GM23338 (cell line): ENCODE data around the gene DYNC2LI1. TPM values are rescaled to one million over a fixed set of nuclear protein-coding genes. Genes with fewer than 3 reads are reported as not detected.

Source experiments
- ATAC-seq: fragments of 200-7000 bp; cut with Tn5 transposase; 3 replicates; pipeline ENCODE4 v1.9.1; 2020
- DNase-seq: peaks from one replicate; pipeline ENCODE4 v3.0.0-alpha.2; 2015; ENCODE audit warnings: low spot score
- H2AFZ ChIP-seq: fragments of 200-600 bp; sonication (generic); 2 replicates; pipeline ENCODE4 v1.8.0; 2016; ENCODE audit warnings: antibody characterized with exemption, mild to moderate bottlenecking, moderate library complexity
- H3F3A ChIP-seq: fragments of 200-600 bp; sonication (generic); replicated peaks from 2 replicates; pipeline ENCODE4 v1.8.0; 2017; ENCODE audit warnings: antibody characterized with exemption, mixed run types, low read depth
- H3K27ac ChIP-seq: fragments of 200-600 bp; sonication (generic); 2 replicates; pipeline ENCODE4 v1.6.1; 2016; ENCODE audit warnings: low read depth
- H3K27me3 ChIP-seq: fragments of 200-600 bp; sonication (generic); 2 replicates; pipeline ENCODE4 v1.8.0; 2016; ENCODE audit warnings: mild to moderate bottlenecking, mixed run types, moderate library complexity; ENCODE audit not compliant: insufficient read depth
- H3K36me3 ChIP-seq: fragments of 200-600 bp; sonication (generic); 2 replicates; pipeline ENCODE4 v1.8.0; 2016; ENCODE audit warnings: mild to moderate bottlenecking; ENCODE audit not compliant: insufficient read depth
- H3K4me1 ChIP-seq: fragments of 200-600 bp; sonication (generic); 2 replicates; pipeline ENCODE4 v1.8.0; 2016; ENCODE audit warnings: mild to moderate bottlenecking, moderate library complexity; ENCODE audit not compliant: insufficient read depth
- H3K4me2 ChIP-seq: fragments of 200-600 bp; sonication (generic); 2 replicates; pipeline ENCODE4 v1.7.1; 2017; ENCODE audit warnings: mixed run types
- H3K4me3 ChIP-seq: fragments of 200-600 bp; sonication (generic); 2 replicates; pipeline ENCODE4 v1.6.1; 2016; ENCODE audit warnings: mixed run types
- H3K79me2 ChIP-seq: fragments of 200-600 bp; sonication (generic); replicated peaks from 2 replicates; pipeline ENCODE4 v1.8.0; 2017; ENCODE audit warnings: mild to moderate bottlenecking; ENCODE audit not compliant: insufficient read depth
- H3K9me2 ChIP-seq: fragments of 200-600 bp; sonication (generic); 2 replicates; pipeline ENCODE4 v1.8.0; 2017; ENCODE audit not compliant: insufficient read depth
- H4K20me1 ChIP-seq: fragments of 200-600 bp; sonication (generic); replicated peaks from 2 replicates; pipeline ENCODE4 v1.8.0; 2017; ENCODE audit warnings: mild to moderate bottlenecking; ENCODE audit not compliant: insufficient read depth
- H3K27ac Mint-ChIP-seq: 2 replicates; pipeline ENCODE4 v1.8.0; 2020; ENCODE audit warnings: inconsistent platforms, mild to moderate bottlenecking, moderate library complexity, mixed read lengths
- H3K27me3 Mint-ChIP-seq: 3 replicates; pipeline ENCODE4 v1.8.0; 2022; ENCODE audit warnings: low read depth, mild to moderate bottlenecking, moderate library complexity, mixed read lengths, inconsistent platforms; ENCODE audit not compliant: insufficient read depth, poor library complexity
- H3K36me3 Mint-ChIP-seq: 3 replicates; pipeline ENCODE4 v1.8.0; 2021; ENCODE audit warnings: low read depth, mild to moderate bottlenecking, inconsistent platforms, moderate library complexity, mixed read lengths
- H3K4me1 Mint-ChIP-seq: 3 replicates; pipeline ENCODE4 v1.8.0; 2020; ENCODE audit warnings: mild to moderate bottlenecking, inconsistent platforms, mixed read lengths
- H3K4me3 Mint-ChIP-seq: 3 replicates; pipeline ENCODE4 v1.8.0; 2021; ENCODE audit warnings: moderate library complexity, mild to moderate bottlenecking, inconsistent platforms, mixed read lengths
- H3K9me3 Mint-ChIP-seq: 3 replicates; pipeline ENCODE4 v1.8.0; 2020; ENCODE audit warnings: moderate library complexity, mild to moderate bottlenecking, inconsistent platforms, mixed read lengths
- CREB1 ChIP-seq: fragments of 250-450 bp; sonication (Bioruptor Pico); IDR thresholded peaks from 2 replicates; pipeline ENCODE4 v1.5.0; 2020; ENCODE audit warnings: low read depth, mild to moderate bottlenecking, moderate library complexity
- CTCF ChIP-seq, 2 experiments: fragments of 200-600 bp in 1 of 2; sonication (generic) in 1 of 2; conservative IDR thresholded peaks; 2 replicates each; pipeline versions ENCODE4 v1.5.1 to v1.6.1; 2016 to 2017; ENCODE audit warnings: antibody characterized with exemption in 2 of 2, low read depth in 2 of 2, mild to moderate bottlenecking in 2 of 2, moderate library complexity in 1 of 2
- ETS1 ChIP-seq: IDR thresholded peaks from 2 replicates; pipeline ENCODE4 v1.6.1; 2016; ENCODE audit warnings: antibody characterized with exemption
- EZH2 ChIP-seq: fragments of 200-600 bp; sonication (generic); IDR thresholded peaks from one replicate; pipeline ENCODE4 v1.8.0; 2017; ENCODE audit warnings: antibody characterized with exemption, mild to moderate bottlenecking, low read depth; ENCODE audit not compliant: unreplicated experiment
- EZH2phosphoT487 ChIP-seq: fragments of 200-600 bp; sonication (generic); IDR thresholded peaks from one replicate; pipeline ENCODE4 v1.8.1; 2018; ENCODE audit warnings: antibody characterized with exemption; ENCODE audit not compliant: unreplicated experiment
- JUNB ChIP-seq: IDR thresholded peaks from one replicate; pipeline ENCODE4 v1.6.1; 2016; ENCODE audit warnings: antibody characterized with exemption; ENCODE audit not compliant: unreplicated experiment
- NANOG ChIP-seq: IDR thresholded peaks from 2 replicates; pipeline ENCODE4 v1.6.1; 2016; ENCODE audit warnings: antibody characterized with exemption, borderline replicate concordance
- POLR2AphosphoS5 ChIP-seq: IDR thresholded peaks from 2 replicates; pipeline ENCODE4 v1.6.1; 2016; ENCODE audit warnings: antibody characterized with exemption, low read depth
- STAT1 ChIP-seq: IDR thresholded peaks from one replicate; pipeline ENCODE4 v1.6.1; 2016; ENCODE audit warnings: antibody characterized with exemption; ENCODE audit not compliant: unreplicated experiment
- ZNF114 ChIP-seq: fragments of 250-450 bp; sonication (Bioruptor Pico); IDR thresholded peaks from 2 replicates; pipeline ENCODE4 v1.5.0; 2020; ENCODE audit warnings: mild to moderate bottlenecking, moderate library complexity
- ZNF331 ChIP-seq: fragments of 250-450 bp; sonication (Bioruptor Pico); IDR thresholded peaks from 2 replicates; pipeline ENCODE4 v1.5.0; 2020; ENCODE audit warnings: low read depth, mild to moderate bottlenecking, moderate library complexity
- long read RNA-seq: library from polyadenylated mRNA; unstranded; transcript quantifications from one replicate; pipeline ENCODE4 v2.0.0, GENCODE V29; 2020; ENCODE audit not compliant: unreplicated experiment
- polyA plus RNA-seq: library from polyadenylated mRNA; unstranded; fragments of >200 nt; fragmentation: Nextera tagmentation; extraction: Ambion mirVana; gene quantifications from 2 replicates; pipeline ENCODE4 v1.2.1, GENCODE V29; 2016
- total RNA-seq: library from RNA; depleted of rRNA; stranded (reverse); fragments of >200 nt; shearing (Covaris generic); gene quantifications from 2 replicates; pipeline ENCODE4 v1.2.3, GENCODE V29; 2014; rRNA removed
- TF ChIP-seq, protein P1 (sequence below): fragments of 250-450 bp; sonication (Bioruptor Pico); IDR thresholded peaks from 2 replicates; pipeline ENCODE4 v1.5.0; 2020; ENCODE audit warnings: mild to moderate bottlenecking, moderate library complexity
- TF ChIP-seq, protein P2 (sequence below): IDR thresholded peaks from one replicate; pipeline ENCODE4 v1.6.1; 2018; ENCODE audit warnings: antibody characterized with exemption; ENCODE audit not compliant: unreplicated experiment

Gene DYNC2LI1
- total RNA-seq (5.7 and 8.4 TPM in 2 replicates), polyA plus RNA-seq (8.8 and 11.5 TPM in 2 replicates)
- long read RNA-seq, transcript DYNC2LI1-201 (13 exons, 1,399 nt): major isoform, 5 of 13 reads
- long read RNA-seq, partial matches to known transcripts: 1 of 13 reads
- long read RNA-seq, other reads (novel, unspliced or antisense): 2 of 13 reads

DNA sequence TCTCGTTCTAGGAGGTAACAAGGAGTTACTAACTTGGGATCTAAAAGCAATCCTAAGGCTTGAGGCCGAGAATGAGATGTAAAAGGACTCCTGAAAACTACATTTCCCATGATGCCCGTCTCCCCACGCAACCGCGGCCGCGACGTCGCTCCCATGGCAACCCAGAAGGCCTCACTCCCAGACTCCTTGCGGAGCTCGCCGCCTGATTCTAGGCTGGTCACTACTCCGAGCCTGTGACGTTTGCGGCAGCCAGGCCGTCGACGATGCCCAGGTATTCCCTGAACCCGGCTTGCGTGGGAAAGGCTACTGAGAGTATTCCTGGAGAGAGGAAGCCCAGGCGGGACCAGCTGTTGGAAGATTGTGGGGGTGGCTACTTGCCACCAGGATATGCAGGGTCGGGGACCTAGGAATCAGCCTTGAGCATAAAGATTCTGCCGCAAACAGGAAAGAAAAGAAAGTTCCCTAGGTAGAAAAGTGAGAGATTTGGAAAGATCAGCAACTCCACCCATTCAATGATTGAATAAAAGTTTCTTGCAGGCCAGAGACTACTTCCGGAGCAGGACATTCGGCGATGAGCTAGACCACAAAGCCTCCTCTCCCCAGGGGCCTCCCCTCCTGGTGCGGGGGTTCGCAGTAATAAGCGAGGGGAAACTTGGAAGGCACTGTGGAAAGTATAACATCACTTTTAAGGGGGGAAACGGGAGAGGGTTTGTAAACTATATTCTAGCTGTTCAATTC, at the start of gene DYNC2LI1:
TSS of gene DYNC2LI1 (plus strand) at position 164 of the 738 bp plus-strand sequence. CDS start at position 264, 100 bp downstream.
- no peak for TF ChIP-seq NANOG
- no peak for TF ChIP-seq ZNF114
- no peak for TF ChIP-seq STAT1
- TF ChIP-seq POLR2AphosphoS5: peak; percentile 66
- no peak for TF ChIP-seq EZH2phosphoT487
- no peak for TF ChIP-seq ZNF331
- peak; percentile 90 for TF ChIP-seq ETS1
- TF ChIP-seq, protein P1, sequence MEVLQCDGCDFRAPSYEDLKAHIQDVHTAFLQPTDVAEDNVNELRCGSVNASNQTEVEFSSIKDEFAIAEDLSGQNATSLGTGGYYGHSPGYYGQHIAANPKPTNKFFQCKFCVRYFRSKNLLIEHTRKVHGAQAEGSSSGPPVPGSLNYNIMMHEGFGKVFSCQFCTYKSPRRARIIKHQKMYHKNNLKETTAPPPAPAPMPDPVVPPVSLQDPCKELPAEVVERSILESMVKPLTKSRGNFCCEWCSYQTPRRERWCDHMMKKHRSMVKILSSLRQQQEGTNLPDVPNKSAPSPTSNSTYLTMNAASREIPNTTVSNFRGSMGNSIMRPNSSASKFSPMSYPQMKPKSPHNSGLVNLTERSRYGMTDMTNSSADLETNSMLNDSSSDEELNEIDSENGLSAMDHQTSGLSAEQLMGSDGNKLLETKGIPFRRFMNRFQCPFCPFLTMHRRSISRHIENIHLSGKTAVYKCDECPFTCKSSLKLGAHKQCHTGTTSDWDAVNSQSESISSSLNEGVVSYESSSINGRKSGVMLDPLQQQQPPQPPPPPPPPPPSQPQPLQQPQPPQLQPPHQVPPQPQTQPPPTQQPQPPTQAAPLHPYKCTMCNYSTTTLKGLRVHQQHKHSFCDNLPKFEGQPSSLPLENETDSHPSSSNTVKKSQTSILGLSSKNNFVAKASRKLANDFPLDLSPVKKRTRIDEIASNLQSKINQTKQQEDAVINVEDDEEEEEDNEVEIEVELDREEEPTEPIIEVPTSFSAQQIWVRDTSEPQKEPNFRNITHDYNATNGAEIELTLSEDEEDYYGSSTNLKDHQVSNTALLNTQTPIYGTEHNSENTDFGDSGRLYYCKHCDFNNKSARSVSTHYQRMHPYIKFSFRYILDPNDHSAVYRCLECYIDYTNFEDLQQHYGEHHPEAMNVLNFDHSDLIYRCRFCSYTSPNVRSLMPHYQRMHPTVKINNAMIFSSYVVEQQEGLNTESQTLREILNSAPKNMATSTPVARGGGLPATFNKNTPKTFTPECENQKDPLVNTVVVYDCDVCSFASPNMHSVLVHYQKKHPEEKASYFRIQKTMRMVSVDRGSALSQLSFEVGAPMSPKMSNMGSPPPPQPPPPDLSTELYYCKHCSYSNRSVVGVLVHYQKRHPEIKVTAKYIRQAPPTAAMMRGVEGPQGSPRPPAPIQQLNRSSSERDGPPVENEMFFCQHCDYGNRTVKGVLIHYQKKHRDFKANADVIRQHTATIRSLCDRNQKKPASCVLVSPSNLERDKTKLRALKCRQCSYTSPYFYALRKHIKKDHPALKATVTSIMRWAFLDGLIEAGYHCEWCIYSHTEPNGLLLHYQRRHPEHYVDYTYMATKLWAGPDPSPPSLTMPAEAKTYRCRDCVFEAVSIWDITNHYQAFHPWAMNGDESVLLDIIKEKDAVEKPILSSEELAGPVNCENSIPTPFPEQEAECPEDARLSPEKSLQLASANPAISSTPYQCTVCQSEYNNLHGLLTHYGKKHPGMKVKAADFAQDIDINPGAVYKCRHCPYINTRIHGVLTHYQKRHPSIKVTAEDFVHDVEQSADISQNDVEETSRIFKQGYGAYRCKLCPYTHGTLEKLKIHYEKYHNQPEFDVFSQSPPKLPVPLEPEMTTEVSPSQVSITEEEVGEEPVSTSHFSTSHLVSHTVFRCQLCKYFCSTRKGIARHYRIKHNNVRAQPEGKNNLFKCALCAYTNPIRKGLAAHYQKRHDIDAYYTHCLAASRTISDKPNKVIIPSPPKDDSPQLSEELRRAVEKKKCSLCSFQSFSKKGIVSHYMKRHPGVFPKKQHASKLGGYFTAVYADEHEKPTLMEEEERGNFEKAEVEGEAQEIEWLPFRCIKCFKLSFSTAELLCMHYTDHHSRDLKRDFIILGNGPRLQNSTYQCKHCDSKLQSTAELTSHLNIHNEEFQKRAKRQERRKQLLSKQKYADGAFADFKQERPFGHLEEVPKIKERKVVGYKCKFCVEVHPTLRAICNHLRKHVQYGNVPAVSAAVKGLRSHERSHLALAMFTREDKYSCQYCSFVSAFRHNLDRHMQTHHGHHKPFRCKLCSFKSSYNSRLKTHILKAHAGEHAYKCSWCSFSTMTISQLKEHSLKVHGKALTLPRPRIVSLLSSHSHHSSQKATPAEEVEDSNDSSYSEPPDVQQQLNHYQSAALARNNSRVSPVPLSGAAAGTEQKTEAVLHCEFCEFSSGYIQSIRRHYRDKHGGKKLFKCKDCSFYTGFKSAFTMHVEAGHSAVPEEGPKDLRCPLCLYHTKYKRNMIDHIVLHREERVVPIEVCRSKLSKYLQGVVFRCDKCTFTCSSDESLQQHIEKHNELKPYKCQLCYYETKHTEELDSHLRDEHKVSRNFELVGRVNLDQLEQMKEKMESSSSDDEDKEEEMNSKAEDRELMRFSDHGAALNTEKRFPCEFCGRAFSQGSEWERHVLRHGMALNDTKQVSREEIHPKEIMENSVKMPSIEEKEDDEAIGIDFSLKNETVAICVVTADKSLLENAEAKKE (CRISPR knock-in tag): no peak
- no peak for TF ChIP-seq EZH2
- TF ChIP-seq, protein P2, sequence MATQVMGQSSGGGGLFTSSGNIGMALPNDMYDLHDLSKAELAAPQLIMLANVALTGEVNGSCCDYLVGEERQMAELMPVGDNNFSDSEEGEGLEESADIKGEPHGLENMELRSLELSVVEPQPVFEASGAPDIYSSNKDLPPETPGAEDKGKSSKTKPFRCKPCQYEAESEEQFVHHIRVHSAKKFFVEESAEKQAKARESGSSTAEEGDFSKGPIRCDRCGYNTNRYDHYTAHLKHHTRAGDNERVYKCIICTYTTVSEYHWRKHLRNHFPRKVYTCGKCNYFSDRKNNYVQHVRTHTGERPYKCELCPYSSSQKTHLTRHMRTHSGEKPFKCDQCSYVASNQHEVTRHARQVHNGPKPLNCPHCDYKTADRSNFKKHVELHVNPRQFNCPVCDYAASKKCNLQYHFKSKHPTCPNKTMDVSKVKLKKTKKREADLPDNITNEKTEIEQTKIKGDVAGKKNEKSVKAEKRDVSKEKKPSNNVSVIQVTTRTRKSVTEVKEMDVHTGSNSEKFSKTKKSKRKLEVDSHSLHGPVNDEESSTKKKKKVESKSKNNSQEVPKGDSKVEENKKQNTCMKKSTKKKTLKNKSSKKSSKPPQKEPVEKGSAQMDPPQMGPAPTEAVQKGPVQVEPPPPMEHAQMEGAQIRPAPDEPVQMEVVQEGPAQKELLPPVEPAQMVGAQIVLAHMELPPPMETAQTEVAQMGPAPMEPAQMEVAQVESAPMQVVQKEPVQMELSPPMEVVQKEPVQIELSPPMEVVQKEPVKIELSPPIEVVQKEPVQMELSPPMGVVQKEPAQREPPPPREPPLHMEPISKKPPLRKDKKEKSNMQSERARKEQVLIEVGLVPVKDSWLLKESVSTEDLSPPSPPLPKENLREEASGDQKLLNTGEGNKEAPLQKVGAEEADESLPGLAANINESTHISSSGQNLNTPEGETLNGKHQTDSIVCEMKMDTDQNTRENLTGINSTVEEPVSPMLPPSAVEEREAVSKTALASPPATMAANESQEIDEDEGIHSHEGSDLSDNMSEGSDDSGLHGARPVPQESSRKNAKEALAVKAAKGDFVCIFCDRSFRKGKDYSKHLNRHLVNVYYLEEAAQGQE: no peak
- TF ChIP-seq JUNB: no peak
- TF ChIP-seq CTCF (conservative IDR thresholded peaks at IDR 0.05; ENCODE audit: low read depth in 2 of 2): no peak
- TF ChIP-seq CREB1 (CRISPR knock-in tag): peak; percentile 95
- peak within 1 kb of the TSS; percentile 96 for H3K4me3 Mint-ChIP-seq
- DNase-seq (peak; percentile 97), ATAC-seq (peak; percentile 99)
- no peaks in the 10 kb centered on the region for H3K36me3 Mint-ChIP-seq
- H3K27me3 Mint-ChIP-seq: no peaks in the 10 kb centered on the region
- no peaks in the 10 kb centered on the region for H3K36me3 ChIP-seq
- H3K4me2 ChIP-seq: peak within 1 kb of the TSS; percentile 85
- H3K4me1 Mint-ChIP-seq: peaks cover 7% of the 10 kb centered on the region; the same call in 2 of the 3 replicates
- H3K27ac Mint-ChIP-seq: peak within 1 kb of the TSS; percentile 98
- H2AFZ ChIP-seq: peak within 1 kb of the TSS; percentile 85
- H3K4me3 ChIP-seq: peak within 1 kb of the TSS; percentile 66
- no peaks in the 10 kb centered on the region for H3K9me2 ChIP-seq
- peaks cover 4% of the 10 kb centered on the region for H3K4me1 ChIP-seq
- H3K9me3 Mint-ChIP-seq: no peaks in the 10 kb centered on the region
- H3K27ac ChIP-seq: 0 out of 2 replicates have a peak within 1 kb of the TSS, but pooled peaks have one; percentile 39
- no peaks in the 10 kb centered on the region for H3K79me2 ChIP-seq
- no peaks in the 10 kb centered on the region for H3F3A ChIP-seq
- no peaks in the 10 kb centered on the region for H3K27me3 ChIP-seq
- H4K20me1 ChIP-seq: no peaks in the 10 kb centered on the region
